Ovary (tissue), 3 donors: ENCODE data around the gene ZNF423.
"Not testable (repeated sequence)": the region's sequence is repeated elsewhere in the genome, so short reads cannot be mapped to it uniquely, and the experiment has no call there.

ENCODE experiments used
- CTCF ChIP-seq, 3 donors: fragments of 450-650 bp in 2 of 3; fragments of 200-600 bp in 1 of 3; IDR thresholded peaks; one replicate each; pipeline versions ENCODE4 v1.5.1 to v1.8.0; 2016 to 2022; ENCODE audit warnings: antibody characterized with exemption in 3 of 3, mild to moderate bottlenecking in 1 of 3
- POLR2A ChIP-seq: fragments of 450-650 bp; IDR thresholded peaks from one replicate; pipeline ENCODE4 v1.6.1; 2017; ENCODE audit warnings: antibody characterized with exemption, mild to moderate bottlenecking, moderate library complexity
- donor health status: DM: no; HTN: no; CAD: no.

GRCh38 chr16:49878540-49878939, 22.6 kb upstream of the ZNF423 start:
- TF ChIP-seq CTCF (IDR thresholded peaks at IDR 0.05); POLR2A: not testable (repeated sequence)
